ENCODE results near the gene ILDR2.

- TF ChIP-seq CTCF (IDR thresholded peaks at IDR 0.05 in 2 of 3, conservative IDR thresholded peaks at IDR 0.05 in 1 of 3; ENCODE audit: insufficient read depth in 2 of 3, low read depth in 1 of 3, low read length in 3 of 3) (peak in 2 of 3 experiments; percentile 50 to 67; a peak in 2 of 6 replicates), ZZZ3 (IDR thresholded peaks at IDR 0.05) (no peak), ZFP1 (CRISPR knock-in tag; IDR thresholded peaks at IDR 0.05) (no peak)
Measured at GRCh38 chr1:166875734-166876539, 99.4 kb downstream of the ILDR2 start, which contains the start of gene TADA1.

Data from K562 (cell line).